Stomach (tissue), 4 donors: ENCODE measurements around the gene TMPRSS11F.
"Not testable (repeated sequence)": the region's sequence is repeated elsewhere in the genome, so short reads cannot be mapped to it uniquely, and the experiment has no call there.

ENCODE experiments used
- POLR2A ChIP-seq, 4 donors: fragments of 450-650 bp; IDR thresholded peaks; one replicate each; pipeline ENCODE4 v1.6.1; 2016; ENCODE audit warnings: antibody characterized with exemption in 4 of 4, control low read depth in 2 of 4, mild to moderate bottlenecking in 1 of 4, moderate library complexity in 1 of 4
- POLR2AphosphoS5 ChIP-seq, 3 donors: sonication (generic); formaldehyde crosslinking; IDR thresholded peaks; one replicate each; pipeline ENCODE4 v1.6.1; 2016; ENCODE audit warnings: antibody characterized with exemption in 3 of 3
- TF ChIP-seq, protein P1 (sequence below), 7 experiments: fragments of 450-650 bp in 4 of 7; fragments of 200-600 bp in 3 of 7; sonication (generic) in 3 of 7; IDR thresholded peaks; one replicate each; pipeline ENCODE4 v1.5.1; 2016 to 2019; ENCODE audit warnings: antibody characterized with exemption in 7 of 7, control low read depth in 2 of 7, mild to moderate bottlenecking in 1 of 7

DNA sequence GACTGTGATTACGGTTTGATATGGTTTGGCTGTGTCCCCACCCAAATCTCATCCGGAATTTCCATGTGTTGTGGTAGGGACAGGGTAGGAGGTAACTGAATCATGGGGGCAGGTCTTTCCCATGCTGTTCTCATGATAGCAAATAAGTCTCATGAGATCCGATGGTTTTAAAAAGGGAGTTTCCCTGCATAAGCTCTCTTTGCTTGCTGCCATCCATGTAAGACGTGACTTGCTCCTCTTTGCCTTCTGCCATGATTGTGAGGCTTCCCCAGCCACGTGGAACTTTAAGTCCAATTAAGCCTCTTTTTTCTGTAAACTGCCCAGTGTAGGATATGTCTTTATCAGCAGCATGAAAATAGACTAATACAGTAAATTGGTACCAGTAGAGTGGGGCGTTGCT is 42.5 kb upstream of the TMPRSS11F start:
- TF ChIP-seq POLR2AphosphoS5, POLR2A (IDR thresholded peaks at IDR 0.05): not testable (repeated sequence)
- TF ChIP-seq, protein P1, sequence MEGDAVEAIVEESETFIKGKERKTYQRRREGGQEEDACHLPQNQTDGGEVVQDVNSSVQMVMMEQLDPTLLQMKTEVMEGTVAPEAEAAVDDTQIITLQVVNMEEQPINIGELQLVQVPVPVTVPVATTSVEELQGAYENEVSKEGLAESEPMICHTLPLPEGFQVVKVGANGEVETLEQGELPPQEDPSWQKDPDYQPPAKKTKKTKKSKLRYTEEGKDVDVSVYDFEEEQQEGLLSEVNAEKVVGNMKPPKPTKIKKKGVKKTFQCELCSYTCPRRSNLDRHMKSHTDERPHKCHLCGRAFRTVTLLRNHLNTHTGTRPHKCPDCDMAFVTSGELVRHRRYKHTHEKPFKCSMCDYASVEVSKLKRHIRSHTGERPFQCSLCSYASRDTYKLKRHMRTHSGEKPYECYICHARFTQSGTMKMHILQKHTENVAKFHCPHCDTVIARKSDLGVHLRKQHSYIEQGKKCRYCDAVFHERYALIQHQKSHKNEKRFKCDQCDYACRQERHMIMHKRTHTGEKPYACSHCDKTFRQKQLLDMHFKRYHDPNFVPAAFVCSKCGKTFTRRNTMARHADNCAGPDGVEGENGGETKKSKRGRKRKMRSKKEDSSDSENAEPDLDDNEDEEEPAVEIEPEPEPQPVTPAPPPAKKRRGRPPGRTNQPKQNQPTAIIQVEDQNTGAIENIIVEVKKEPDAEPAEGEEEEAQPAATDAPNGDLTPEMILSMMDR (IDR thresholded peaks at IDR 0.05): not testable (repeated sequence)
